Neural cell (in vitro differentiated cells): ENCODE measurements around the gene AK6. TPM values are rescaled to one million over a fixed set of nuclear protein-coding genes. Genes with fewer than 3 reads are reported as not detected.

ENCODE experiments used
- H2AFZ ChIP-seq: fragments of 200-600, 300-800 bp; sonication (generic), shearing (Covaris generic); 2 replicates; pipeline ENCODE4 v1.6.0; 2014; ENCODE audit warnings: low read depth, mild to moderate bottlenecking, antibody characterized with exemption, low read length, moderate library complexity
- H3F3A ChIP-seq: fragments of 200-600 bp; shearing (Covaris generic); 2 replicates; pipeline ENCODE4 v1.6.1; 2016; ENCODE audit warnings: mild to moderate bottlenecking, moderate library complexity, mixed read lengths, antibody characterized with exemption, low read length; ENCODE audit not compliant: insufficient read depth, poor library complexity, severe bottlenecking
- H3K27ac ChIP-seq: fragments of 200-600, 300-800 bp; sonication (generic), shearing (Covaris generic); 2 replicates; pipeline ENCODE4 v1.5.1; 2014; ENCODE audit warnings: mild to moderate bottlenecking, low read length, moderate library complexity
- H3K27me3 ChIP-seq: fragments of 300-800, 200-600 bp; sonication (generic), shearing (Covaris generic); 2 replicates; pipeline ENCODE4 v1.6.0; 2014; ENCODE audit warnings: mild to moderate bottlenecking, low read depth, low read length, moderate library complexity; ENCODE audit not compliant: insufficient read depth
- H3K36me3 ChIP-seq: fragments of 300-800, 200-600 bp; sonication (generic), shearing (Covaris generic); 2 replicates; pipeline ENCODE4 v1.5.1; 2014; ENCODE audit warnings: mild to moderate bottlenecking, antibody characterized with exemption, low read length, moderate library complexity; ENCODE audit not compliant: insufficient read depth
- H3K4me2 ChIP-seq: fragments of 300-800, 200-600 bp; sonication (generic), shearing (Covaris generic); 2 replicates; pipeline ENCODE4 v1.6.0; 2014; ENCODE audit warnings: mild to moderate bottlenecking, low read length
- H3K4me3 ChIP-seq: fragments of 300-800, 200-600 bp; sonication (generic), shearing (Covaris generic); 2 replicates; pipeline ENCODE4 v1.5.1; 2014; ENCODE audit warnings: mild to moderate bottlenecking, low read length, moderate library complexity
- H3K79me2 ChIP-seq: fragments of 200-600 bp; shearing (Covaris generic); replicated peaks from 2 replicates; pipeline ENCODE4 v1.6.0; 2014; ENCODE audit warnings: mild to moderate bottlenecking, low read length, moderate library complexity; ENCODE audit not compliant: insufficient read depth
- H3K9ac ChIP-seq: fragments of 300-800, 200-600 bp; sonication (generic), shearing (Covaris generic); 2 replicates; pipeline ENCODE4 v1.6.1; 2016; ENCODE audit warnings: mild to moderate bottlenecking, low read length, mixed read lengths
- H3K9me2 ChIP-seq: fragments of 200-600 bp; shearing (Covaris generic); 2 replicates; pipeline ENCODE4 v1.6.1; 2016; ENCODE audit warnings: mild to moderate bottlenecking, low read length, mixed read lengths; ENCODE audit not compliant: insufficient read depth
- H3K9me3 ChIP-seq: fragments of 200-600, 300-800 bp; sonication (generic), shearing (Covaris generic); 2 replicates; pipeline ENCODE4 v1.6.1; 2016; ENCODE audit warnings: mild to moderate bottlenecking, mixed run types, low read length, moderate library complexity, mixed read lengths
- H4K20me1 ChIP-seq: fragments of 200-600 bp; shearing (Covaris generic); 2 replicates; pipeline ENCODE4 v1.6.1; 2016; ENCODE audit warnings: mild to moderate bottlenecking, mixed run types; ENCODE audit not compliant: insufficient read depth
- CTCF ChIP-seq: fragments of 450-650 bp; IDR thresholded peaks from 2 replicates; pipeline ENCODE4 v1.5.1; 2014; ENCODE audit warnings: antibody characterized with exemption, mild to moderate bottlenecking, moderate library complexity; ENCODE audit not compliant: poor library complexity, severe bottlenecking
- EP300 ChIP-seq: fragments of 450-650 bp; conservative IDR thresholded peaks from 2 replicates; pipeline ENCODE4 v1.6.1; 2014; ENCODE audit warnings: antibody characterized with exemption, mild to moderate bottlenecking, moderate library complexity; ENCODE audit not compliant: poor library complexity, severe bottlenecking
- EZH2 ChIP-seq: fragments of 200-600, 300-800 bp; shearing (Covaris generic), sonication (generic); IDR thresholded peaks from 2 replicates; pipeline ENCODE4 v1.6.1; 2014; ENCODE audit warnings: antibody characterized with exemption, low read length, borderline replicate concordance, mild to moderate bottlenecking; ENCODE audit not compliant: insufficient read depth, poor library complexity, severe bottlenecking
- MXI1 ChIP-seq: fragments of 450-650 bp; conservative IDR thresholded peaks from 2 replicates; pipeline ENCODE4 v1.6.1; 2014; ENCODE audit warnings: antibody characterized with exemption, mild to moderate bottlenecking; ENCODE audit not compliant: poor library complexity, severe bottlenecking
- POLR2AphosphoS5 ChIP-seq: IDR thresholded peaks from 2 replicates; pipeline ENCODE4 v1.6.1; 2012
- RAD21 ChIP-seq: fragments of 450-650 bp; conservative IDR thresholded peaks from 2 replicates; pipeline ENCODE4 v1.6.1; 2014; ENCODE audit warnings: antibody characterized with exemption, mild to moderate bottlenecking, moderate library complexity
- REST ChIP-seq: IDR thresholded peaks from 2 replicates; pipeline ENCODE4 v1.6.1; 2012; ENCODE audit warnings: borderline replicate concordance
- SMC3 ChIP-seq: fragments of 450-650 bp; conservative IDR thresholded peaks from 2 replicates; pipeline ENCODE4 v1.6.1; 2014; ENCODE audit warnings: antibody characterized with exemption, mild to moderate bottlenecking, moderate library complexity; ENCODE audit not compliant: poor library complexity
- TAF1 ChIP-seq: IDR thresholded peaks from 2 replicates; pipeline ENCODE4 v1.6.1; 2012; ENCODE audit warnings: low read depth
- polyA plus RNA-seq: library from polyadenylated mRNA; depleted of rRNA; stranded (reverse); fragments of >200 nt; gene quantifications from 2 replicates; pipeline ENCODE4 v1.2.3, GENCODE V29; 2014

The AK6 gene
- polyA plus RNA-seq, 1 donor from 2014 or later, result 91.0 TPM

GRCh38 chr5:69416699-69417098 lies 47.4 kb upstream of the AK6 start:
- no peak overlapping the region for H3K4me2 ChIP-seq
- no peak overlapping the region for H3K9ac ChIP-seq
- H3K27me3 ChIP-seq, result peaks cover 25% of the 10 kb centered on the region
- TF ChIP-seq POLR2AphosphoS5, result no peak
- TF ChIP-seq EP300, result no peak
- TF ChIP-seq RAD21, result no peak
- TF ChIP-seq CTCF, result no peak
- no peak for TF ChIP-seq TAF1
- TF ChIP-seq EZH2, result no peak
- TF ChIP-seq MXI1, result no peak
- TF ChIP-seq SMC3, result no peak
- no peak for TF ChIP-seq REST
- peaks cover 5% of the 10 kb centered on the region for H3K36me3 ChIP-seq
- no peak overlapping the region for H2AFZ ChIP-seq
- H3K27ac ChIP-seq, result no peak overlapping the region
- H4K20me1 ChIP-seq, result no peaks in the 10 kb centered on the region
- H3K9me3 ChIP-seq, result no peaks in the 10 kb centered on the region
- H3K79me2 ChIP-seq, result no peaks in the 10 kb centered on the region
- H3K9me2 ChIP-seq, result no peaks in the 10 kb centered on the region
- H3F3A ChIP-seq, result no peaks in the 10 kb centered on the region
- no peak overlapping the region for H3K4me3 ChIP-seq

DNA sequence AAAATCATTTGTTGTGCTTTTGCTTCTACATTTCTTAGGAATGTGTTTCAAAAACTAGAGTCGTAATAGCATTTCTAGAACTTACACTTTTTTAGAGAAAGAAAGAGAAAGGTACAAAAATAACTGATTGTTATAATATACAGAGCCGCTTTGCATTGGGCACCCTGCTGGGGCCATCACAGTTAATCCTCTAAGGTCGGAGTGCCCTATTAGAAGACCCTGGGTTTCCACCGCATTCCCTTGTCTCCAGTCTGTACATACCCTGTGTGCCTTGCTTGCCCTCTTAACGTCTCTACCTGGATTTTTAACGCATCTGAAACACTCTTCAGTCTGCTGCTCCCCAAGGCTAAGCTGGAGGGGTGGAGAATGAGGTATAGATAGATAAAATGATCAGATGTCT lies 46.9 kb upstream of the AK6 start:
- Histone ChIP-seq H2AFZ (no peak overlapping the region), H4K20me1 (no peaks in the 10 kb centered on the region), H3F3A (no peaks in the 10 kb centered on the region), H3K27me3 (peaks cover 25% of the 10 kb centered on the region), H3K9ac (no peak overlapping the region), H3K27ac (no peak overlapping the region), H3K4me3 (no peak overlapping the region), H3K79me2 (no peaks in the 10 kb centered on the region), H3K4me2 (no peak overlapping the region), H3K9me3 (no peaks in the 10 kb centered on the region), H3K9me2 (no peaks in the 10 kb centered on the region), H3K36me3 (peaks cover 9% of the 10 kb centered on the region)
- TF ChIP-seq EP300, result no peak
- no peak for TF ChIP-seq EZH2
- no peak for TF ChIP-seq TAF1
- no peak for TF ChIP-seq REST
